Right atrium auricular region (tissue), 2 donors: ENCODE data around the gene MBTD1. TPM values are rescaled to one million over a fixed set of nuclear protein-coding genes. Genes with fewer than 3 reads are reported as not detected.

ENCODE experiments used
- DNase-seq: peaks from one replicate; pipeline ENCODE4 v3.0.0-alpha.2; 2019; ENCODE audit warnings: low spot score
- H3K27ac ChIP-seq, 2 donors: fragments of 200-600 bp; sonication (generic); 1 replicate in 1 of 2; 2 replicates in 1 of 2; pipeline ENCODE4 v1.5.1; 2016 to 2019
- H3K27me3 ChIP-seq, 2 donors: fragments of 200-600 bp; sonication (generic); one replicate each; pipeline versions ENCODE4 v1.5.1 to v1.6.0; 2017 to 2019
- H3K36me3 ChIP-seq: fragments of 200-600 bp; sonication (generic); one replicate; pipeline ENCODE4 v1.5.1; 2016
- H3K4me1 ChIP-seq, 2 donors: fragments of 200-600 bp; sonication (generic); one replicate each; pipeline versions ENCODE4 v1.5.1 to v1.6.0; 2017 to 2019
- H3K4me3 ChIP-seq, 2 donors: fragments of 200-600 bp; sonication (generic); 1 replicate in 1 of 2; 2 replicates in 1 of 2; pipeline ENCODE4 v1.5.1; 2017 to 2019; ENCODE audit warnings: mild to moderate bottlenecking in 1 of 2, moderate library complexity in 1 of 2
- H3K9me3 ChIP-seq, 2 donors: fragments of 200-600 bp; sonication (generic); one replicate each; pipeline ENCODE4 v1.5.1; 2019
- CTCF ChIP-seq, 2 donors: fragments of 200-600 bp; sonication (generic); IDR thresholded peaks; one replicate each; pipeline ENCODE4 v1.5.1; 2019; ENCODE audit warnings: antibody characterized with exemption in 2 of 2
- total RNA-seq, 2 donors: library from RNA; depleted of rRNA; stranded (reverse); fragments of >200 nt; gene quantifications; one replicate each; pipeline ENCODE4 v1.1.0, GENCODE V29; 2016

Gene MBTD1
- total RNA-seq, 2 donors from 2014 or later = 3.2 to 5.2 TPM

- Histone ChIP-seq H3K9me3 (no peaks in the 10 kb centered on the region), H3K4me1 (no peaks in the 10 kb centered on the region), H3K27ac (no peak overlapping the region), H3K36me3 (peaks cover 65% of the 10 kb centered on the region), H3K27me3 (no peaks in the 10 kb centered on the region), H3K4me3 (no peak overlapping the region)
- TF ChIP-seq CTCF (IDR thresholded peaks at IDR 0.05) = no peak
- no peak for DNase-seq
Observed at GRCh38 chr17:51217946-51218345, 41.9 kb downstream of the MBTD1 start.

GRCh38 chr17:51214920-51215319 lies 44.9 kb downstream of the MBTD1 start:
- no peaks in the 10 kb centered on the region for H3K27me3 ChIP-seq
- H3K4me1 ChIP-seq = no peaks in the 10 kb centered on the region
- no peaks in the 10 kb centered on the region for H3K9me3 ChIP-seq
- no peak for TF ChIP-seq CTCF (IDR thresholded peaks at IDR 0.05)
- DNase-seq = no peak
- peaks cover 68% of the 10 kb centered on the region for H3K36me3 ChIP-seq
- no peak overlapping the region for H3K27ac ChIP-seq
- no peak overlapping the region for H3K4me3 ChIP-seq

GRCh38 chr17:51203838-51204237 lies 56.0 kb downstream of the MBTD1 start:
- Histone ChIP-seq H3K36me3 (peaks cover 60% of the 10 kb centered on the region), H3K4me1 (no peaks in the 10 kb centered on the region), H3K4me3 (no peak overlapping the region), H3K9me3 (no peaks in the 10 kb centered on the region), H3K27me3 (no peaks in the 10 kb centered on the region), H3K27ac (no peak overlapping the region)
- DNase-seq = no peak
- TF ChIP-seq CTCF (IDR thresholded peaks at IDR 0.05) = no peak

DNA sequence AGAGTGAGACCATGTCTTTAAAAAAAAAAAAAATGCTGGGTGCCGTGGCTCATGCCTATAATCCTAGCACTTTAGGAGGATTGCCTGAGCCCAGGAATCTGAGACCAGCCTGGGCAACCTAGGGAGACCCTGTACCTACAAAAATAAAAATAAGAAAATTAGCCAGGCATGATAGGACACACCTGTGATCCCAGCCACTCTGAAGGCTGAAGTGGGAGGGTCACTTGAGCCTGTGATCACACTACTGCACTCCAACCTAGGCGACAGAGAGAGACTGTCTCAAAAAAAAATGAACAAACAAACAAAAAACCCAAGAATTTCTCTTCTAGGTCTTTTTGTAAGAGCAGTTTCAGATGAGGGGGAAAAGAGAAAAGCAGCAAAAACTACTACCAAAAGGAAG lies 59.0 kb downstream of the MBTD1 start:
- H3K27me3 ChIP-seq = no peaks in the 10 kb centered on the region
- H3K9me3 ChIP-seq = no peaks in the 10 kb centered on the region
- no peak for TF ChIP-seq CTCF (IDR thresholded peaks at IDR 0.05)
- no peak overlapping the region for H3K27ac ChIP-seq
- no peak for DNase-seq
- peaks cover 63% of the 10 kb centered on the region for H3K36me3 ChIP-seq
- no peak overlapping the region for H3K4me3 ChIP-seq
- no peaks in the 10 kb centered on the region for H3K4me1 ChIP-seq

DNA sequence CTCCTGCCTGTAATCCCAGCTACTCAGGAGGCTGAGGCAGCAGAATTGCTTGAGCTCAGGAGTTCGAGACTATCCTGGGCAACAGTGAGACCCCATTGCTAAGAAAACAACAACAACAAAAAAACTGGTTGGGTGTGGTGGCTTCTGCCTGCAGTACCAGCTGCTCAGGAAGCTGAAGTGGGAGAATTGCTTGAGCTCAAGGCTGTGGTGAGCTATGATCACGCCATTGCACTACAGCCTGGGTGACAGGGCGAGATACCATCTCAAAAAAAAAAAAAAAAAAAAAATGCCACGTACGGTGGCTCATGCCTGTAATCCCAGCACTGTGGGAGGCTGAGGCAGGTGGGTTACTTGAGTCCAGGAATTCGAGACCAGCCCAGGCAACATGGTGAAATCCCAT lies 59.6 kb downstream of the MBTD1 start:
- no peaks in the 10 kb centered on the region for H3K4me1 ChIP-seq
- no peak overlapping the region for H3K4me3 ChIP-seq
- TF ChIP-seq CTCF (IDR thresholded peaks at IDR 0.05) = no peak
- no peak for DNase-seq
- H3K9me3 ChIP-seq = no peaks in the 10 kb centered on the region
- H3K27ac ChIP-seq = no peak overlapping the region
- H3K36me3 ChIP-seq = peaks cover 68% of the 10 kb centered on the region
- no peaks in the 10 kb centered on the region for H3K27me3 ChIP-seq

DNA sequence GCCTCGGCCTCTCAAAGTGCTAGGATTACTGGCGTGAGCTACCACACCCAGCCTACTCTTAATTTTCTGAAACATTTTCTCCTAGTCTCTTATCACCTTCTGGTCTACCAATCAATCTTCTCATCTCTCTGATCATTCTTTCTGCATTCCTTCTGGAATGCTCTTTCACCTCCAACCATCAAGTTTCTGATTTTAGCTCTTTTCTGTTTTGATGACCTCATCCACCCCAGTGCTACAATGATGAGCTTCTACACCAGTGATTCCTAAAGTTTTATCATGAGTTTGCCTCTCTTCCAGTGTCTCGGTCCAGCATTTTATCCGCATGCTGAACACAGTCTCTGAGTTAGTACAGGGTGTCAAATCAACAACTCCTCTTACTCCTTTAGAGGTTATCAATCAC lies 62.1 kb downstream of the MBTD1 start:
- no peaks in the 10 kb centered on the region for H3K4me1 ChIP-seq
- no peak for DNase-seq
- no peak overlapping the region for H3K4me3 ChIP-seq
- H3K27me3 ChIP-seq = no peaks in the 10 kb centered on the region
- no peak for TF ChIP-seq CTCF (IDR thresholded peaks at IDR 0.05)
- no peaks in the 10 kb centered on the region for H3K9me3 ChIP-seq
- H3K36me3 ChIP-seq = peaks cover 70% of the 10 kb centered on the region
- no peak overlapping the region for H3K27ac ChIP-seq
